Subcutaneous adipose tissue (tissue), 4 donors: ENCODE measurements around the gene PDE2A. TPM values are rescaled to one million over a fixed set of nuclear protein-coding genes. Genes with fewer than 3 reads are reported as not detected.

Experiments used
- total RNA-seq, 4 donors: library from RNA; depleted of rRNA; stranded (reverse); fragments of >200 nt; gene quantifications; one replicate each; pipeline ENCODE4 v1.1.0, GENCODE V29; 2016
- TF ChIP-seq, protein P1 (sequence below): fragments of 450-650 bp; IDR thresholded peaks from one replicate; pipeline ENCODE4 v1.5.1; 2016; ENCODE audit warnings: low read depth, mild to moderate bottlenecking, control low read depth, antibody characterized with exemption, moderate library complexity

The PDE2A gene
- total RNA-seq, 4 donors from 2014 or later, result 51.2 to 325 (median 74.5) TPM

DNA sequence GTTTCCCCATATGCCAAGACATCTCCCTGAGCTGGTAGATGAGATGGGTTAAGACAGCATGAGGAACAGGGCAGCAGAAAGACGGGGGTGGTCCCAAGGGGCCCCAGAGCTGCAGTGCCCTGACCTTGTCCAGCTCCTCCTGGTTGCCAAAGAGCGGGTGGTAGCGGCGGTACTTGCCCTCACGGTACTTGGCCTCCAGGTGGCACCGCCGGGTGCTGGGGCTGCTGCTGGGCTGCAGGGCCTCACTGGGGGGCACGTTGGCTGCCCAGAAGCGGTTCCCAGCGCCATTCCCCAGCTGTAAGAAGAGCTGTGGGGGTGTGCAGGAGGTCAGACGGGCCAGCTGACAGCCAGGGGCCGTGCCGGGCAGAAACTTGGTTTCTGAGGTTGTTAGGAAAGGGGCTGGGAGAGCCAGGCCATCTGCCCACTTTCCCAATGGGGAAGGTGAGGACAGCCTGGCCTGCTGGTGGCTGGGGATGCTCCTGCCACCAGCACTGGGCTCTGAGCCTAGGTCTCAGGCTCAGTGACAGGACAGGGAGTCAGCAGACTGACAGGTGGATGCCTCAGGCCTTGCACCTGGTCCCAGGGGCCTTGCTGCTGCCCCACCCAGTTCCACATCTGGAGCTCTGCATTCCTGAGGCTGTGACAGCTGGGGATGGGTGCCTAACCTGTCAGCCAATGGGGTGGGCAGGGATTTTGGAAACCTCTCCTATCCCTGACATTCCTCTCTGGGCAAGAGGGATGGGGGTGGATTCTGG lies 30.0 kb upstream of the PDE2A start:
- TF ChIP-seq, protein P1, sequence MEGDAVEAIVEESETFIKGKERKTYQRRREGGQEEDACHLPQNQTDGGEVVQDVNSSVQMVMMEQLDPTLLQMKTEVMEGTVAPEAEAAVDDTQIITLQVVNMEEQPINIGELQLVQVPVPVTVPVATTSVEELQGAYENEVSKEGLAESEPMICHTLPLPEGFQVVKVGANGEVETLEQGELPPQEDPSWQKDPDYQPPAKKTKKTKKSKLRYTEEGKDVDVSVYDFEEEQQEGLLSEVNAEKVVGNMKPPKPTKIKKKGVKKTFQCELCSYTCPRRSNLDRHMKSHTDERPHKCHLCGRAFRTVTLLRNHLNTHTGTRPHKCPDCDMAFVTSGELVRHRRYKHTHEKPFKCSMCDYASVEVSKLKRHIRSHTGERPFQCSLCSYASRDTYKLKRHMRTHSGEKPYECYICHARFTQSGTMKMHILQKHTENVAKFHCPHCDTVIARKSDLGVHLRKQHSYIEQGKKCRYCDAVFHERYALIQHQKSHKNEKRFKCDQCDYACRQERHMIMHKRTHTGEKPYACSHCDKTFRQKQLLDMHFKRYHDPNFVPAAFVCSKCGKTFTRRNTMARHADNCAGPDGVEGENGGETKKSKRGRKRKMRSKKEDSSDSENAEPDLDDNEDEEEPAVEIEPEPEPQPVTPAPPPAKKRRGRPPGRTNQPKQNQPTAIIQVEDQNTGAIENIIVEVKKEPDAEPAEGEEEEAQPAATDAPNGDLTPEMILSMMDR, result no peak

DNA sequence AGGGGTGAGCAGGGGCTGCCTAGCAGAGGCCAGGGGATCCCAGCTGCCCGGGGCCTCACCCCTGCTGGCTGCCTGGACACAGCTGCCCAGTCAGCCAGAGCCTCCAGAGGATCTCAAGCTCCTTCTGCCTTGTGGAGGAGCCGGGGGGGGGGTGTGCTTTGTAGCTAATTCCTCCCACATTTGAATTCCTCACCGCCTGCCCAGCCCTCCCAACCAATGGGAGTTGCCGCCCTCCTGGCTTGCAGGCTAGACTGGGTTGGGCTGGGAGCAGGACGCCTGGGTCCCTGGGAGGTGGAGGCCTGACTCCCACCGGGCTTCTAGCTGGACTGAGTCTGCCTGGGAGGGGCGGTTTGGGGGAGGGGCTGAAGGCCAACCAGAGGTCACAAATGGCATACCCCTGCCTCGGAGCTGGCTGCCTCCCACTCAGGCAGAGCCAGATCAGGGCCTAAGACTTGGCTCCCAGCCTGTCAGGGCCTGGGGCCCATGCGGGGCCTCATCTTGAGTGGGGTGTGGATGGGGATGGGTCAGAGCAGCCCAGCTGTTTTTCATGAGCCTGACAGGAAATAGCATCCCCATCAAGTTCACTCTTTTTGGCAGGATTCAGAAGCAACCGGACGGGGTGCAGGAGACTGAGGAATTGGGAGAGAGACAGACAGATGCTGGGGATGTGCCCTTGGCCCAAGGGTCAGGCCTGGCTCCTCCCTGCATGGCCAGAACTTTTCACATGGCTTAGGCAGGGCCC lies 29.2 kb upstream of the PDE2A start:
- TF ChIP-seq, protein P1, result no peak

DNA sequence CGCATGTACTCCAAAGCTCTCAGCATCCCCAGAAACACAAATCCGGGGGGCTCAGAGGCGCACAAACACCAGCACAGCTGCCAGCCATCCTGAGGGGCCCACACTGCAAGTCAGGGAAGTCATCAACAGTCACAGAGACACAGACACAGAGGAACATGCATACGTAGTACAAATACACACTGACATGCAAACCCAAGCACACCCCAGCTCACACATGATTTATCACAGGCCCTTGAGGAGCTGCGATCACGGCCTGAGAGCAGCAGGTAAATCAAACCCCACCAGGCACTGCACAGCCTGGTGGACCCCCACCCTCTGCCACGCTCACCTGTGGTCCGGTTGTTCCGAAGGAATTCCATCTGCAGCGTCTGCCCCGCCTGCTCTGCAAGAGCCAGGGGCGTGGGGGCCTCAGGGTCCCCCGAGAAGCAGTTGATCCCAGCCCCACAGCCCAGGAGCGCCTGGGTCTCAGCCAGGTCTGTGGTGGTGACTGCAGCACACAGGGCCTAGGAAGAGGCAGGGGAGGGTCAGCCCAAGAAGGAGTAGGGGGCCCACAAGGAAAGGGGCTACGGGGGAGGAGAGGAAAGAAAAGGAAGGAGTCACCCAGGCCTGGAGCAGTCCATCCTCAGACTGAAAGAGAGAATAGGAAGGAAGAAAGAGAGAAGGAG lies 28.5 kb upstream of the PDE2A start:
- TF ChIP-seq, protein P1, result no peak

DNA sequence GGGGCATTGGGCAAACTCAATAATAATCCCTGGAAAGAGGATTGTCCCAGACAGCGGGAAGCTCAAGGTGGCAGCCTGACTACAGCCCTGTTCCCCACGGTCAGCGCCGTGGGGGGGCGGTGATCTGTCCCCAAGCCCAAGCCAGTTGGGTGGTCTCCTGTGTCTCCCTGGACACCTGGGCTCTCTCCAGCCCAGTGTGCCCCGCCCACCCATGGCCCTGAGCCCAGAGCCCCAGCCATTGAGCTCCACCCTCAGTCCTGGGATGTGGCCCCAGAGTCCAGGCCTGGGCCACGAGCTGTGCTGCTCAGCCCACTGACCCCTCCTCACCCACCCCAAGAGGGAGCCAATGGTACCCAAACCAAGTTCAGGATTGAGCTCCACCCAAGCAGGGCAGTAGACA lies 27.9 kb upstream of the PDE2A start:
- TF ChIP-seq, protein P1, result no peak

DNA sequence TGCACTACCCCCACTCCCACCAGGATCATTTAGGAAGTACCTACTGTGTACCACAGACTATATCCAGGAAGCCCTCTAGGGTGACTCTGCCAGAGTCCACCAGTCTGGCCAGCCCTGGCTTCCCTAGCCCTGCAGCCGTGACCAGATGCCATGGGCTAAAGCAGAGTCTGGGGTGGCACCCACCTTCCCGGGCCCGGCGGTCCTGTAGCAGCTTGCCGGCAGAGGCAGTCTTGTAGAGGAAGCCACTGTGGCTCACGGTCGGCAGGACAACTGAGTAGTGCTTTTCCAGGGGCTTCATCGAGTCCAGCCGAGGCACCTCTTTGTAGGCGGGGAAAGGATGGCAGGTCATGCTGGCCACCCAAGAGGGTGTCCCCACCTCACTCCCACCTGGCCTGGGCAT lies 27.2 kb upstream of the PDE2A start:
- TF ChIP-seq, protein P1, result no peak

DNA sequence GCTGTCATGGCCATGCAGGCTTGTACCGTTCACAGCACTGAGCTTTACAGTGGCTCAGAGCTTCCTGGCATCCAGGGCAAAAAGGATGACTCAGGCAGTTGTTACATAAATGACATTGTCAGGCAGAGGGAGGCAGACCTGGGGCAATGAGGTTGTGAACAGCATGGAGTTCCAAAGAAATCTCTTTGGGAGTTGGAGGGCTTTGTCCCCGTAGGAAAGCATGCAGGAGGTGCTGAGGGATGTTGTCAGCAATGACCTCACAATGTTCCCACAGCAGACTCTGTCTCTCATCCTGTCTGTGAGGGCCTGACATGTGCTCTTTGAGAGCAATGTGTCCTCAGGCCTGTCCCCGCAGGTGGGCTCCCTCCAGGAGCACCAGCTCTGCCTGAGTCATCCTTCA lies 25.9 kb upstream of the PDE2A start:
- TF ChIP-seq, protein P1, result no peak

DNA sequence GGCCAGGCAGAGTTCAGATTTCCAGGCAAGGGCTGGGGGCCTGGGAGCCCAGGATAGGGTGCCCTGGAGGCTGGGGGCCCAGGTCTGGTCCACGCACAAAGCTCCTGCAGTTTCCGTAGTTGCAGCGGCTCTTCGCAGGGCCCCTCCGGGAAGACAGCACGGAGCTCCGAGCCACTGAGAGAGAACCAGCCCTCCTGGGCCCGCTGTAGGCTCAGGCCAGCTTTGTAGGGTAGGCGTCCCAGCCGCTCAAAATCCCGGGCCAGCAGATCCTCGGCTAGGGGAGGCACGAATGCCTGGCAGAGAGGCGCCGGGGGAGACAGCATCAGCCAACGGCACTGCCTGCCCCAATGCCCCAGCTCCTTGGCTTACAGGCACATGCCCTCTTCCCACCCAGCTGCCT lies 23.6 kb upstream of the PDE2A start:
- TF ChIP-seq, protein P1, result no peak
